ENCODE results near the gene TSBP1.
"Not testable (repeated sequence)": the region's sequence is repeated elsewhere in the genome, so short reads cannot be mapped to it uniquely, and the experiment has no call there.

Gene TSBP1

GRCh38 chr6:32375739-32376529 is 4.2 kb upstream of the TSBP1 start:
- DNase-seq = no peak

GRCh38 chr6:32371229-32371628 is 474 bp downstream of the TSBP1 start:
- DNase-seq = no peak

GRCh38 chr6:32370505-32370904 is 1.2 kb downstream of the TSBP1 start:
- DNase-seq = no peak

- no peak for DNase-seq
Measured at GRCh38 chr6:32369660-32370059, 2.0 kb downstream of the TSBP1 start.

- DNase-seq = no peak
Measured at GRCh38 chr6:32367644-32368043, 4.1 kb downstream of the TSBP1 start.

- DNase-seq = not testable (repeated sequence)
Measured at GRCh38 chr6:32359225-32359624, 12.5 kb downstream of the TSBP1 start.

- DNase-seq = not testable (repeated sequence)
Measured at GRCh38 chr6:32358548-32358947, 13.2 kb downstream of the TSBP1 start.

- no peak for DNase-seq
Measured at GRCh38 chr6:32355018-32355417, 16.7 kb downstream of the TSBP1 start.

GRCh38 chr6:32353348-32353747 is 18.4 kb downstream of the TSBP1 start:
- DNase-seq = no peak

- DNase-seq = no peak
Measured at GRCh38 chr6:32340242-32340641, 31.5 kb downstream of the TSBP1 start.

GRCh38 chr6:32337186-32337805 is 34.4 kb downstream of the TSBP1 start:
- DNase-seq = no peak

- no peak for DNase-seq
Measured at GRCh38 chr6:32332433-32332832, 39.3 kb downstream of the TSBP1 start.

GRCh38 chr6:32329141-32329540 is 42.6 kb downstream of the TSBP1 start:
- no peak for DNase-seq

- DNase-seq = no peak
Measured at GRCh38 chr6:32327103-32327502, 44.6 kb downstream of the TSBP1 start.

GRCh38 chr6:32318501-32318900 is 53.2 kb downstream of the TSBP1 start:
- DNase-seq = no peak

GRCh38 chr6:32317541-32317940 is 54.2 kb downstream of the TSBP1 start:
- DNase-seq = no peak

- DNase-seq = no peak
Measured at GRCh38 chr6:32313964-32314363, 57.7 kb downstream of the TSBP1 start.

- DNase-seq = no peak
Measured at GRCh38 chr6:32298632-32299336, 72.9 kb downstream of the TSBP1 start.

- not testable (repeated sequence) for DNase-seq
Measured at GRCh38 chr6:32294980-32295379, 76.7 kb downstream of the TSBP1 start.

GRCh38 chr6:32294566-32294965 is 77.1 kb downstream of the TSBP1 start:
- DNase-seq = no peak

- DNase-seq = no peak
Measured at GRCh38 chr6:32293695-32294094, 78.0 kb downstream of the TSBP1 start.

GRCh38 chr6:32291543-32291942 is 80.2 kb downstream of the TSBP1 start:
- no peak for DNase-seq

- no peak for DNase-seq
Measured at GRCh38 chr6:32290886-32291450, 80.7 kb downstream of the TSBP1 start.

- no peak for DNase-seq
Measured at GRCh38 chr6:32288426-32288825, 83.3 kb downstream of the TSBP1 start.

Data from activated naive CD4-positive, alpha-beta T cell treated with Interleukin-2 at 50 U/mL for 16 hours (primary cell).